Testis (tissue), 2 donors: Measurements from ENCODE around the gene CDC25B.

Source experiments
- CTCF ChIP-seq, 3 experiments: fragments of 450-650 bp in 2 of 3; fragments of 200-600 bp in 1 of 3; sonication (generic) in 1 of 3; IDR thresholded peaks; one replicate each; pipeline ENCODE4 v1.5.1; 2016 to 2019; ENCODE audit warnings: antibody characterized with exemption in 3 of 3, mild to moderate bottlenecking in 2 of 3, moderate library complexity in 1 of 3
- POLR2A ChIP-seq: fragments of 450-650 bp; IDR thresholded peaks from one replicate; pipeline ENCODE4 v1.6.1; 2017; ENCODE audit warnings: antibody characterized with exemption, mild to moderate bottlenecking, moderate library complexity

GRCh38 chr20:3747471-3747870 is 48.6 kb upstream of the CDC25B start:
- no peak for TF ChIP-seq CTCF (IDR thresholded peaks at IDR 0.05)
- TF ChIP-seq POLR2A, result no peak
